Activated CD8-positive, alpha-beta memory T cell treated with anti-CD3 and anti-CD28 coated beads for 24 hours (primary cell): Measurements from ENCODE around the gene WHRN.
A peak's percentile ranks its signal among the peaks of the same experiment; 100 is the strongest.

Source experiments
- DNase-seq: peaks from one replicate; pipeline ENCODE4 v3.0.0-alpha.2; 2020

WHRN gene

GRCh38 chr9:114446672-114447450 is 58.4 kb downstream of the WHRN start:
- DNase-seq = peak; percentile 30

- DNase-seq = no peak
These were observed 59.2 kb downstream of the WHRN start for GRCh38 chr9:114446036-114446435.

- DNase-seq = no peak
These were observed 59.7 kb downstream of the WHRN start for GRCh38 chr9:114445616-114446015.

- no peak for DNase-seq
These were observed 63.3 kb downstream of the WHRN start for GRCh38 chr9:114442022-114442421.

- no peak for DNase-seq
These were observed 67.8 kb downstream of the WHRN start for GRCh38 chr9:114437401-114437893.

- no peak for DNase-seq
These were observed 70.4 kb downstream of the WHRN start for GRCh38 chr9:114434878-114435311.

GRCh38 chr9:114433720-114434255 is 71.5 kb downstream of the WHRN start:
- DNase-seq = no peak

- no peak for DNase-seq
These were observed 72.2 kb downstream of the WHRN start for GRCh38 chr9:114433086-114433485.

GRCh38 chr9:114432323-114433067 is 72.8 kb downstream of the WHRN start:
- no peak for DNase-seq

- no peak for DNase-seq
These were observed 73.5 kb downstream of the WHRN start for GRCh38 chr9:114431770-114432169.

GRCh38 chr9:114431003-114431402 is 74.3 kb downstream of the WHRN start:
- no peak for DNase-seq

GRCh38 chr9:114430457-114430856 is 74.8 kb downstream of the WHRN start:
- no peak for DNase-seq

GRCh38 chr9:114429488-114429887 is 75.8 kb downstream of the WHRN start:
- DNase-seq = no peak

GRCh38 chr9:114428466-114428865 is 76.8 kb downstream of the WHRN start:
- DNase-seq = no peak

- no peak for DNase-seq
These were observed 77.6 kb downstream of the WHRN start for GRCh38 chr9:114427644-114428043.

GRCh38 chr9:114426046-114426948 is 79.0 kb downstream of the WHRN start:
- DNase-seq = no peak

- no peak for DNase-seq
These were observed 80.1 kb downstream of the WHRN start for GRCh38 chr9:114425126-114425525.

- no peak for DNase-seq
These were observed 81.1 kb downstream of the WHRN start for GRCh38 chr9:114424126-114424525.

GRCh38 chr9:114423181-114423580 is 82.1 kb downstream of the WHRN start:
- no peak for DNase-seq

GRCh38 chr9:114421147-114421546 is 84.1 kb downstream of the WHRN start:
- DNase-seq = no peak

GRCh38 chr9:114419796-114420195 is 85.5 kb downstream of the WHRN start:
- no peak for DNase-seq

- DNase-seq = no peak
These were observed 87.2 kb downstream of the WHRN start for GRCh38 chr9:114418053-114418452.

GRCh38 chr9:114417511-114417910 is 87.8 kb downstream of the WHRN start:
- DNase-seq = no peak
